ENCODE measurements around the gene PLBD2. TPM values are rescaled to one million over a fixed set of nuclear protein-coding genes. Genes with fewer than 3 reads are reported as not detected.

The PLBD2 gene
- 10 to 100 TPM; 21.5 to 31.2 TPM for total RNA-seq
- polyA plus RNA-seq, result 10 to 100 TPM; 12.1 to 17.7 TPM

- peak within 1 kb of the TSS; percentile 57 to 73 for H3K27ac ChIP-seq (ENCODE audit: low read depth in 1 of 2, low read length in 2 of 2)
- WGBS, result under 1% methylated on average over 67 of the region's 67 CpGs
These were observed at the start of gene PLBD2 for GRCh38 chr12:113358381-113359132. TSS of gene PLBD2 (plus strand) at chr12:113358587. CDS start at chr12:113358601, 14 bp downstream.

More at GRCh38 chr12:113358381-113359132, at the start of gene PLBD2:
- Histone ChIP-seq H3K9ac (ENCODE audit: low read depth in 1 of 2, low read length in 2 of 2) (peak within 1 kb of the TSS; percentile 42 to 48), H3K27me3 (ENCODE audit: control insufficient read depth in 4 of 4, insufficient read depth in 4 of 4, low read length in 3 of 4) (no peaks in the 10 kb centered on the region), H3K4me3 (ENCODE audit: low read depth in 1 of 3, low read length in 3 of 3) (peak within 1 kb of the TSS; percentile 41 to 96 (median 74)), H3K9me3 (ENCODE audit: control insufficient read depth in 4 of 4, low read length in 3 of 4) (no peaks in the 10 kb centered on the region), H3K4me1 (ENCODE audit: control insufficient read depth in 4 of 4, insufficient read depth in 4 of 4, low read length in 3 of 4) (peaks cover 2 to 17% (median 10%) of the 10 kb centered on the region in 4 donors), H3K36me3 (ENCODE audit: control insufficient read depth in 4 of 4, insufficient read depth in 3 of 4, low read depth in 1 of 4, low read length in 3 of 4) (no peaks in the 10 kb centered on the region)
- TF ChIP-seq MAX (IDR thresholded peaks at IDR 0.05) (peak; percentile 35), EGR1 (IDR thresholded peaks at IDR 0.05; ENCODE audit: low read depth in 2 of 2) (peak; percentile 91 to 92), JUND (IDR thresholded peaks at IDR 0.05) (no peak), NR2F2 (IDR thresholded peaks at IDR 0.05) (no peak), YY1 (IDR thresholded peaks at IDR 0.05) (peak; percentile 57), TAF1 (conservative IDR thresholded peaks at IDR 0.05) (no peak), HNF4A (conservative IDR thresholded peaks at IDR 0.05) (peak in 1 of 2 donors; percentile 24), CTCF (IDR thresholded peaks at IDR 0.05; ENCODE audit: low read depth, low read length, missing input control) (no peak), RAD21 (IDR thresholded peaks at IDR 0.05) (peak in 1 of 2 donors; percentile 30), FOXA2 (IDR thresholded peaks at IDR 0.05) (no peak), REST (IDR thresholded peaks at IDR 0.05) (peak; percentile 59), SP1 (IDR thresholded peaks at IDR 0.05) (peak; percentile 60), RXRA (IDR thresholded peaks at IDR 0.05) (peak in 1 of 2 donors; percentile 6)
- peak; percentile 94 for DNase-seq (ENCODE audit: low spot score)
